Measurements from ENCODE around the gene ME3. TPM values are rescaled to one million over a fixed set of nuclear protein-coding genes. Genes with fewer than 3 reads are reported as not detected.
A peak's percentile ranks its signal among the peaks of the same experiment; 100 is the strongest.

Gene ME3
- total and polyA plus RNA-seq, 4 donors, result 1.4 to 7.2 (median 2.3) TPM

DNA sequence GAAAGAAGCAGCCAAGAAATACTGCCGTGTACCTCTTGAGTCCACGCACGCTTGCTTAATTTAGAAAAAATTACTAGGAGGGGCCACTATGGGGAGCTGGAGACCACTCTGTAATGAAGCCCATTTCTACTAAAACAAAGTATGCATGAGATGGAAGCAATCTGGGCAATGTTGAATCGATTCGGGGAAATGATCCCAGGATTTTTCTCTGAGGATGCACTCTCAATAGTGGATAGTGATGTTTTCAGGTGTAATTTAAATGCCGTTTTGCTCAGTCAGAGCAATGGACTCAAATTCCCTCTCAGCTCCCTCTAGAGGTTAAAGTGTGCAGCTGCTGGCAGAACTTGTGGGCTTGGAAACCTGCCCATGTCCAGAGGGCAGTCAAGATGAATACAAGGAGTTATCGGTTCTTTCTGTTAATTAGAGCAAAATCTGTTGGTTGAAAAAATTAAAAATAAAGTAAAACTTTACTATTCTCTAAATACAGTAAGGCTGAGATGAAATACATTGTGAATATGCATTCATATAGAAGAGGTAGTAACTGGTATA, 64.1 kb downstream of the ME3 start:
- H3K9me3 ChIP-seq (ENCODE audit: control insufficient read depth in 4 of 4, low read length in 3 of 4), result no peaks in the 10 kb centered on the region
- no peak overlapping the region for H3K9ac ChIP-seq (ENCODE audit: low read depth in 1 of 2, low read length in 2 of 2)
- peaks cover 0 to 5% (median 1%) of the 10 kb centered on the region in 4 donors for H3K4me1 ChIP-seq (ENCODE audit: control insufficient read depth in 4 of 4, insufficient read depth in 4 of 4, low read length in 3 of 4)
- no peaks in the 10 kb centered on the region for H3K27me3 ChIP-seq (ENCODE audit: control insufficient read depth in 4 of 4, insufficient read depth in 4 of 4, low read length in 3 of 4)
- H3K4me3 ChIP-seq (ENCODE audit: low read depth in 1 of 3, low read length in 3 of 3), result no peak overlapping the region
- peak; percentile 52 for DNase-seq (ENCODE audit: low spot score)
- no peaks in the 10 kb centered on the region for H3K36me3 ChIP-seq (ENCODE audit: control insufficient read depth in 4 of 4, insufficient read depth in 3 of 4, low read depth in 1 of 4, low read length in 3 of 4)
- TF ChIP-seq RXRA (IDR thresholded peaks at IDR 0.05), result peak in 1 of 2 donors; percentile 41
- TF ChIP-seq, protein P1, sequence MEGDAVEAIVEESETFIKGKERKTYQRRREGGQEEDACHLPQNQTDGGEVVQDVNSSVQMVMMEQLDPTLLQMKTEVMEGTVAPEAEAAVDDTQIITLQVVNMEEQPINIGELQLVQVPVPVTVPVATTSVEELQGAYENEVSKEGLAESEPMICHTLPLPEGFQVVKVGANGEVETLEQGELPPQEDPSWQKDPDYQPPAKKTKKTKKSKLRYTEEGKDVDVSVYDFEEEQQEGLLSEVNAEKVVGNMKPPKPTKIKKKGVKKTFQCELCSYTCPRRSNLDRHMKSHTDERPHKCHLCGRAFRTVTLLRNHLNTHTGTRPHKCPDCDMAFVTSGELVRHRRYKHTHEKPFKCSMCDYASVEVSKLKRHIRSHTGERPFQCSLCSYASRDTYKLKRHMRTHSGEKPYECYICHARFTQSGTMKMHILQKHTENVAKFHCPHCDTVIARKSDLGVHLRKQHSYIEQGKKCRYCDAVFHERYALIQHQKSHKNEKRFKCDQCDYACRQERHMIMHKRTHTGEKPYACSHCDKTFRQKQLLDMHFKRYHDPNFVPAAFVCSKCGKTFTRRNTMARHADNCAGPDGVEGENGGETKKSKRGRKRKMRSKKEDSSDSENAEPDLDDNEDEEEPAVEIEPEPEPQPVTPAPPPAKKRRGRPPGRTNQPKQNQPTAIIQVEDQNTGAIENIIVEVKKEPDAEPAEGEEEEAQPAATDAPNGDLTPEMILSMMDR (IDR thresholded peaks at IDR 0.05; ENCODE audit: low read depth, low read length, missing input control), result peak; percentile 84
- TF ChIP-seq, protein P2, sequence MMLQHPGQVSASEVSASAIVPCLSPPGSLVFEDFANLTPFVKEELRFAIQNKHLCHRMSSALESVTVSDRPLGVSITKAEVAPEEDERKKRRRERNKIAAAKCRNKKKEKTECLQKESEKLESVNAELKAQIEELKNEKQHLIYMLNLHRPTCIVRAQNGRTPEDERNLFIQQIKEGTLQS (IDR thresholded peaks at IDR 0.05), result no peak
- no peak for TF ChIP-seq FOXA1 (IDR thresholded peaks at IDR 0.05)
- TF ChIP-seq RAD21 (IDR thresholded peaks at IDR 0.05), result peak; percentile 89
- TF ChIP-seq, protein P3, sequence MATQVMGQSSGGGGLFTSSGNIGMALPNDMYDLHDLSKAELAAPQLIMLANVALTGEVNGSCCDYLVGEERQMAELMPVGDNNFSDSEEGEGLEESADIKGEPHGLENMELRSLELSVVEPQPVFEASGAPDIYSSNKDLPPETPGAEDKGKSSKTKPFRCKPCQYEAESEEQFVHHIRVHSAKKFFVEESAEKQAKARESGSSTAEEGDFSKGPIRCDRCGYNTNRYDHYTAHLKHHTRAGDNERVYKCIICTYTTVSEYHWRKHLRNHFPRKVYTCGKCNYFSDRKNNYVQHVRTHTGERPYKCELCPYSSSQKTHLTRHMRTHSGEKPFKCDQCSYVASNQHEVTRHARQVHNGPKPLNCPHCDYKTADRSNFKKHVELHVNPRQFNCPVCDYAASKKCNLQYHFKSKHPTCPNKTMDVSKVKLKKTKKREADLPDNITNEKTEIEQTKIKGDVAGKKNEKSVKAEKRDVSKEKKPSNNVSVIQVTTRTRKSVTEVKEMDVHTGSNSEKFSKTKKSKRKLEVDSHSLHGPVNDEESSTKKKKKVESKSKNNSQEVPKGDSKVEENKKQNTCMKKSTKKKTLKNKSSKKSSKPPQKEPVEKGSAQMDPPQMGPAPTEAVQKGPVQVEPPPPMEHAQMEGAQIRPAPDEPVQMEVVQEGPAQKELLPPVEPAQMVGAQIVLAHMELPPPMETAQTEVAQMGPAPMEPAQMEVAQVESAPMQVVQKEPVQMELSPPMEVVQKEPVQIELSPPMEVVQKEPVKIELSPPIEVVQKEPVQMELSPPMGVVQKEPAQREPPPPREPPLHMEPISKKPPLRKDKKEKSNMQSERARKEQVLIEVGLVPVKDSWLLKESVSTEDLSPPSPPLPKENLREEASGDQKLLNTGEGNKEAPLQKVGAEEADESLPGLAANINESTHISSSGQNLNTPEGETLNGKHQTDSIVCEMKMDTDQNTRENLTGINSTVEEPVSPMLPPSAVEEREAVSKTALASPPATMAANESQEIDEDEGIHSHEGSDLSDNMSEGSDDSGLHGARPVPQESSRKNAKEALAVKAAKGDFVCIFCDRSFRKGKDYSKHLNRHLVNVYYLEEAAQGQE (IDR thresholded peaks at IDR 0.05), result no peak
- peak in 1 of 2 donors; percentile 8 for TF ChIP-seq HNF4A (conservative IDR thresholded peaks at IDR 0.05)
- 16% methylated on average over 7 of the region's 7 CpGs for WGBS
- no peak overlapping the region for H3K27ac ChIP-seq (ENCODE audit: low read depth in 1 of 2, low read length in 2 of 2)

DNA sequence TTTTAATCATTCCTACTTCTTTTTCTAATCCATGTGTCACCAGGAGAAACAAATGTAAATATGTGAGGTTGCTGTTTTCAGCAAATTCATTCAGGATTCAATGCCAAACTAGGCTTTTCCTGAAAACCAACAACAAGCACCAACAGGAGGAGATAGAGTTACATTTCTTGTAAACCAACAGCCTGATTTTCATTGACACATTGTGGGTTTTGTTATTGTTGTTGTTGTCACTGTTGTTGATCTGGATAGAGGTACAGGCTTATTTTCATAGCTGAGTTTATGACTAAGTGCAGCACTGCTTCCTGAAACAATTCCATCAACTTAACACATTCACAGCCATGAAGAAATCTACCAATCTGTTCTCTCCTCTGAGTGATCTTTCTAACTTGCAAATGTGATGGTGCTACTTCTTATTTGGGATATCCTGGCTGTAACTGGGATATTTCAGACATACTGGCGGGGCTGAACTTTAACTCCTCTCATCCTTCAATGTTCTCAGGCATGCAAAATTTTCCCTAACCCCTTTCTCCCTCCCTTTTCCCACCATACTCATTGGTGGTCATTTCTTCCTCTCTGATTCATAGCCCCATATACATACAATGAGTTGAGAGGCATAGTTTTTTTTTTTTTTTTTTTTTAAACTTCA, 65.5 kb downstream of the ME3 start:
- no peak overlapping the region for H3K4me3 ChIP-seq (ENCODE audit: low read depth in 1 of 3, low read length in 3 of 3)
- H3K27ac ChIP-seq (ENCODE audit: low read depth in 1 of 2, low read length in 2 of 2), result no peak overlapping the region
- 80% methylated on average over 1 of the region's 1 CpG for WGBS
- peaks cover 0 to 5% (median 1%) of the 10 kb centered on the region in 4 donors for H3K4me1 ChIP-seq (ENCODE audit: control insufficient read depth in 4 of 4, insufficient read depth in 4 of 4, low read length in 3 of 4)
- H3K9me3 ChIP-seq (ENCODE audit: control insufficient read depth in 4 of 4, low read length in 3 of 4), result no peaks in the 10 kb centered on the region
- no peak overlapping the region for H3K9ac ChIP-seq (ENCODE audit: low read depth in 1 of 2, low read length in 2 of 2)
- no peak for DNase-seq (ENCODE audit: low spot score)
- no peaks in the 10 kb centered on the region for H3K36me3 ChIP-seq (ENCODE audit: control insufficient read depth in 4 of 4, insufficient read depth in 3 of 4, low read depth in 1 of 4, low read length in 3 of 4)
- H3K27me3 ChIP-seq (ENCODE audit: control insufficient read depth in 4 of 4, insufficient read depth in 4 of 4, low read length in 3 of 4), result no peaks in the 10 kb centered on the region
- TF ChIP-seq, protein P2 (IDR thresholded peaks at IDR 0.05), result no peak
- TF ChIP-seq, protein P4, sequence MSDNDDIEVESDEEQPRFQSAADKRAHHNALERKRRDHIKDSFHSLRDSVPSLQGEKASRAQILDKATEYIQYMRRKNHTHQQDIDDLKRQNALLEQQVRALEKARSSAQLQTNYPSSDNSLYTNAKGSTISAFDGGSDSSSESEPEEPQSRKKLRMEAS (IDR thresholded peaks at IDR 0.05), result no peak
- no peak for TF ChIP-seq TAF1 (conservative IDR thresholded peaks at IDR 0.05)
- TF ChIP-seq HNF4G (IDR thresholded peaks at IDR 0.05), result no peak
- TF ChIP-seq JUND (IDR thresholded peaks at IDR 0.05), result no peak
- TF ChIP-seq, protein P3 (IDR thresholded peaks at IDR 0.05), result no peak
- no peak for TF ChIP-seq FOXA1 (IDR thresholded peaks at IDR 0.05)
- no peak for TF ChIP-seq SP1 (IDR thresholded peaks at IDR 0.05)
- TF ChIP-seq GABPA (IDR thresholded peaks at IDR 0.05 in 1 of 2, conservative IDR thresholded peaks at IDR 0.05 in 1 of 2), result no peak
- TF ChIP-seq, protein P5, sequence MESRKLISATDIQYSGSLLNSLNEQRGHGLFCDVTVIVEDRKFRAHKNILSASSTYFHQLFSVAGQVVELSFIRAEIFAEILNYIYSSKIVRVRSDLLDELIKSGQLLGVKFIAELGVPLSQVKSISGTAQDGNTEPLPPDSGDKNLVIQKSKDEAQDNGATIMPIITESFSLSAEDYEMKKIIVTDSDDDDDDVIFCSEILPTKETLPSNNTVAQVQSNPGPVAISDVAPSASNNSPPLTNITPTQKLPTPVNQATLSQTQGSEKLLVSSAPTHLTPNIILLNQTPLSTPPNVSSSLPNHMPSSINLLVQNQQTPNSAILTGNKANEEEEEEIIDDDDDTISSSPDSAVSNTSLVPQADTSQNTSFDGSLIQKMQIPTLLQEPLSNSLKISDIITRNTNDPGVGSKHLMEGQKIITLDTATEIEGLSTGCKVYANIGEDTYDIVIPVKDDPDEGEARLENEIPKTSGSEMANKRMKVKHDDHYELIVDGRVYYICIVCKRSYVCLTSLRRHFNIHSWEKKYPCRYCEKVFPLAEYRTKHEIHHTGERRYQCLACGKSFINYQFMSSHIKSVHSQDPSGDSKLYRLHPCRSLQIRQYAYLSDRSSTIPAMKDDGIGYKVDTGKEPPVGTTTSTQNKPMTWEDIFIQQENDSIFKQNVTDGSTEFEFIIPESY (IDR thresholded peaks at IDR 0.05), result no peak
- TF ChIP-seq HNF4A (conservative IDR thresholded peaks at IDR 0.05), result no peak
- no peak for TF ChIP-seq EGR1 (IDR thresholded peaks at IDR 0.05; ENCODE audit: low read depth in 2 of 2)
- no peak for TF ChIP-seq FOXA2 (IDR thresholded peaks at IDR 0.05)
- no peak for TF ChIP-seq RAD21 (IDR thresholded peaks at IDR 0.05)
- no peak for TF ChIP-seq NR2F2 (IDR thresholded peaks at IDR 0.05)
- TF ChIP-seq YY1 (IDR thresholded peaks at IDR 0.05), result no peak

Data from liver (tissue), 9 donors.